Kidney epithelial cell (primary cell): Measurements from ENCODE around the gene STAP2. TPM values are rescaled to one million over a fixed set of nuclear protein-coding genes. Genes with fewer than 3 reads are reported as not detected.

Experiments used
- DNase-seq: peaks from one replicate; pipeline ENCODE4 v3.0.0-alpha.2; 2010; ENCODE audit warnings: low read depth
- H3K27me3 ChIP-seq: 2 replicates; pipeline ENCODE4 v1.6.0; 2011; ENCODE audit warnings: low read length; ENCODE audit not compliant: control insufficient read depth, insufficient read depth
- H3K36me3 ChIP-seq: 2 replicates; pipeline ENCODE4 v1.5.1; 2011; ENCODE audit warnings: low read length; ENCODE audit not compliant: control insufficient read depth, insufficient read depth
- H3K4me3 ChIP-seq: 2 replicates; pipeline ENCODE4 v1.5.1; 2011; ENCODE audit warnings: low read depth, mild to moderate bottlenecking, control low read depth, low read length
- total RNA-seq: library from RNA; depleted of rRNA; stranded (reverse); fragments of >200 nt; gene quantifications from 2 replicates; pipeline ENCODE4 v1.2.3, GENCODE V29; 2015
- TF ChIP-seq, protein P1 (sequence below): IDR thresholded peaks from 2 replicates; pipeline ENCODE4 v1.5.1; 2011; ENCODE audit warnings: mild to moderate bottlenecking, moderate library complexity, low read length, control low read depth, inconsistent platforms; ENCODE audit not compliant: insufficient read depth, poor library complexity, severe bottlenecking

The STAP2 gene, protein sequence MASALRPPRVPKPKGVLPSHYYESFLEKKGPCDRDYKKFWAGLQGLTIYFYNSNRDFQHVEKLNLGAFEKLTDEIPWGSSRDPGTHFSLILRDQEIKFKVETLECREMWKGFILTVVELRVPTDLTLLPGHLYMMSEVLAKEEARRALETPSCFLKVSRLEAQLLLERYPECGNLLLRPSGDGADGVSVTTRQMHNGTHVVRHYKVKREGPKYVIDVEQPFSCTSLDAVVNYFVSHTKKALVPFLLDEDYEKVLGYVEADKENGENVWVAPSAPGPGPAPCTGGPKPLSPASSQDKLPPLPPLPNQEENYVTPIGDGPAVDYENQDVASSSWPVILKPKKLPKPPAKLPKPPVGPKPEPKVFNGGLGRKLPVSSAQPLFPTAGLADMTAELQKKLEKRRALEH
- total RNA-seq: 78.5 and 84.8 TPM in 2 replicates

DNA sequence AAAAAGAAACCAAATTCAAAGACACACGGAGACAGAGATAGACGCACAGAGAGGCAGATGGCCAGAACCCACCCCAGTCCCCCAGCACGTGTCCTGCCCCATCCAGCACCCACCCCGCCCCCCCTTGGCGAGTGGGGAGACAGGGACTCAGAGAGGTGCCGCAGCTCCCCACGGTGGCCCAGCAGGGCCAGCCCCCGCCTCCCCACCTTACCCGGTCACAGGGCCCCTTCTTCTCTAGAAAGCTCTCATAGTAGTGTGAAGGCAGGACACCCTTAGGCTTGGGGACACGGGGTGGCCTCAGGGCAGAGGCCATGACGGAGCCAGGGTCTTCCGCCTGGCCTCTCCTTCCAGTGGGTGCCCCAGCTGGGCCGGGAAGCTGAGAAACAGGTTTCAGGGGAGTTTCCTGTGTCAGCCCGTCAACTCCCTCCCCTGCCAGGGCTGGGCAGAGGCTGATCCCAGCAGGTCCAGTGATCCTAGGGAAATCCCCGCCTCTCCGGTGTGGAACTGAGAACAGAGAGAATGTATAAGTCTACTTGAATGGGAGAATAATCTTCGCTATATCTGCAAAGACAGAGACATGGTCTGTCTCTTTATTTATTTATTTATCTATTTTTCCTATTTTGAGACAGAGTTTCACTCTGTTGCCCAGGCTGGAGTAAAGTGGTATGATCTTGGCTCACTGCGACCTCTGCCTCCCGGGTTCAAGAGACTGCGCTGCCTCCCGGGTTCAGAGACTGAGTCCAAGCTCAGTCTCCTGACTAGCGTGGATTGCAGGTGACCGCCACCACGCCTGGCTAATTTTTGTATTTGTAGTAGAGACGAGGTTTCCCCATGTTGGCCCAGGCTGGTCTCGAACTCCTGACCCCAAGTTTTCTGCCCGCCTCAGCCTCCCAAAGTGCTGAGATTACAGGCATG is at the start of gene STAP2:
STAP2 (minus strand) TSS at position 387 of the 915 bp plus-strand sequence; CDS start at position 313, 74 bp downstream.
- DNase-seq: no peak
- Histone ChIP-seq H3K4me3 (peak within 1 kb of the TSS; percentile 64), H3K36me3 (no peaks in the 10 kb centered on the region), H3K27me3 (no peaks in the 10 kb centered on the region)
- TF ChIP-seq, protein P1, sequence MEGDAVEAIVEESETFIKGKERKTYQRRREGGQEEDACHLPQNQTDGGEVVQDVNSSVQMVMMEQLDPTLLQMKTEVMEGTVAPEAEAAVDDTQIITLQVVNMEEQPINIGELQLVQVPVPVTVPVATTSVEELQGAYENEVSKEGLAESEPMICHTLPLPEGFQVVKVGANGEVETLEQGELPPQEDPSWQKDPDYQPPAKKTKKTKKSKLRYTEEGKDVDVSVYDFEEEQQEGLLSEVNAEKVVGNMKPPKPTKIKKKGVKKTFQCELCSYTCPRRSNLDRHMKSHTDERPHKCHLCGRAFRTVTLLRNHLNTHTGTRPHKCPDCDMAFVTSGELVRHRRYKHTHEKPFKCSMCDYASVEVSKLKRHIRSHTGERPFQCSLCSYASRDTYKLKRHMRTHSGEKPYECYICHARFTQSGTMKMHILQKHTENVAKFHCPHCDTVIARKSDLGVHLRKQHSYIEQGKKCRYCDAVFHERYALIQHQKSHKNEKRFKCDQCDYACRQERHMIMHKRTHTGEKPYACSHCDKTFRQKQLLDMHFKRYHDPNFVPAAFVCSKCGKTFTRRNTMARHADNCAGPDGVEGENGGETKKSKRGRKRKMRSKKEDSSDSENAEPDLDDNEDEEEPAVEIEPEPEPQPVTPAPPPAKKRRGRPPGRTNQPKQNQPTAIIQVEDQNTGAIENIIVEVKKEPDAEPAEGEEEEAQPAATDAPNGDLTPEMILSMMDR: no peak

GRCh38 chr19:4386041-4386782 is 47.6 kb upstream of the STAP2 start:
- DNase-seq: no peak
- TF ChIP-seq, protein P1: no peak
- no peaks in the 10 kb centered on the region for H3K27me3 ChIP-seq
- H3K36me3 ChIP-seq: peaks cover 2% of the 10 kb centered on the region
- H3K4me3 ChIP-seq: no peak overlapping the region

DNA sequence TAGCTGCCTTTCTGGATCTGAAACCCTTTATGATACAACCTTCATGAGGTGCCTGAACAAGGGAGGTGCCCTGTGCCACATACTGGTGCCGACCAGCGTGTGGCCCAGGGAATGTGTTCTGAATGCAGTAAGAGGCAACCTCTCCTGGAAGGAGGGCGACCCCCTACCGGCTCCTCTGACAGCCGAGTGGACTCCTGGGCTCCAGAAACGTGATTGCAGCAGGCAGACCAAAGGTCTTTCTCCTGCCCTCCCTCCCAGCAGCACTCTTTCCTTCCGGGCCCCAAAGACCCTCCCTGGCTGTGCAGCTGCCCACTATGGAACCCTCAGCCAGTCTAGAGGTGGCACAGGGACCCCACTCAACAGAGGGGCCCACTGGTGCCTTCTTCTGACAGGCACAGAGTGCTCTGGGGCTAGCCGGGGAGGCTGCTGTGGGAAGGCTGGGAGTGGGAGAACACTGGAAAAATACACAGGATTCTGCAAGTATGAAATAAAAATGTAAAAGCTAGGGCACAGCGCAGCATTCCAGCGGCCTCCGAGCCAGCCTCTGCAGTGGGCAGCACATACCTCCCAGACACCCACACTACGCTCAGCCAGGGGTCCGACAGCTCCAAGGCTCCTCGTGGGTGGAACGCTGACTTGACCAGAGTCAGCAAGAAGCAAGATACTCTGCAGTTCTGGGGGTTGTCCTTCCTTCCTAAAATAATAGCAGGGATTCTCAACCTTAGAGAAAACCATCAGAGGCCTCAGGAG is 46.8 kb upstream of the STAP2 start:
- Histone ChIP-seq H3K4me3 (no peak overlapping the region), H3K36me3 (peaks cover 2% of the 10 kb centered on the region), H3K27me3 (no peaks in the 10 kb centered on the region)
- DNase-seq: no peak
- TF ChIP-seq, protein P1: no peak

GRCh38 chr19:4380254-4380727 is 41.7 kb upstream of the STAP2 start:
- no peak for DNase-seq
- Histone ChIP-seq H3K27me3 (no peaks in the 10 kb centered on the region), H3K36me3 (no peaks in the 10 kb centered on the region), H3K4me3 (no peak overlapping the region)
- TF ChIP-seq, protein P1: no peak
